SK-N-SH (cell line): ENCODE measurements around the gene CLCN1.
A peak's percentile ranks its signal among the peaks of the same experiment; 100 is the strongest.

Experiments
- CTCF ChIP-seq: fragments of 200-600 bp; sonication (generic); IDR thresholded peaks from 2 replicates; pipeline ENCODE4 v1.6.1; 2017; ENCODE audit warnings: antibody characterized with exemption, mild to moderate bottlenecking, moderate library complexity
- POLR2AphosphoS5 ChIP-seq: IDR thresholded peaks from 2 replicates; pipeline ENCODE4 v1.6.1; 2012; ENCODE audit warnings: low read depth, low read length

- TF ChIP-seq CTCF = peak; percentile 28; the same call in 1 of the 2 replicates
- no peak for TF ChIP-seq POLR2AphosphoS5
These were observed 13.7 kb downstream of the CLCN1 start for GRCh38 chr7:143329471-143330170.
